HUES64 (cell line): ENCODE measurements around the gene FRMPD4.

Experiments
- H3K27ac ChIP-seq: 2 replicates; pipeline ENCODE4 v1.7.0; 2013; ENCODE audit warnings: low read depth, low read length, inconsistent platforms
- H3K27me3 ChIP-seq: 2 replicates; pipeline ENCODE4 v1.6.1; 2013; ENCODE audit warnings: mild to moderate bottlenecking, low read length; ENCODE audit not compliant: insufficient read depth
- H3K36me3 ChIP-seq: 2 replicates; pipeline ENCODE4 v1.6.1; 2013; ENCODE audit warnings: mild to moderate bottlenecking, low read length; ENCODE audit not compliant: insufficient read depth
- H3K4me1 ChIP-seq: 2 replicates; pipeline ENCODE4 v1.6.1; 2013; ENCODE audit warnings: mild to moderate bottlenecking, low read length, moderate library complexity; ENCODE audit not compliant: insufficient read depth
- H3K4me3 ChIP-seq: 2 replicates; pipeline ENCODE4 v1.5.1; 2013; ENCODE audit warnings: mild to moderate bottlenecking, low read length, moderate library complexity
- H3K9ac ChIP-seq: 2 replicates; pipeline ENCODE4 v1.6.1; 2013; ENCODE audit warnings: mild to moderate bottlenecking, low read depth, low read length
- H3K9me3 ChIP-seq: 2 replicates; pipeline ENCODE4 v1.6.1; 2013; ENCODE audit warnings: low read depth, low read length; ENCODE audit not compliant: insufficient read depth
- WGBS: fragments of 150-250, 120-280 bp; methylation state at CpG from one replicate; pipeline ENCODE4 v1.1.7; 2013; ENCODE audit warnings: missing lambda C conversion rate; 5-methylcytosine and 5-hydroxymethylcytosine counted together

The FRMPD4 gene

DNA sequence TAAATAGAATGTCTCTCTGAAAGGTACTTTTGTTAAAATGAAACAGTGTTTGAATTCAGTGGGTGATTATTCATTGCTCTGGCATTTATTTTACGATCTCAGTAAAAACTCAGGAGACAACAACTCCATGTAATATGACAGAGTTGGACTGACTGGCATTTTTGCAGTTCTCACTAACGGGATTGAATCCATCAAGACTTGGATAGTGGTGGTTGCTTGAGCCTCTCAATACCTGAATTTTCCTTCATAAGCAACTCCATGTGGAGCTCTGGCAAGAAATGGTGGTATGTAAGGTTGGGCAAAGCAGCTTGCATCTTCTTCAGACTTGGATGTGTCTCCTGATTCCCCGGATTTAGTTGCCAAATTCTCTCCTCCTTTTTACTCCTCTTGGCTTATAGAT lies 72.7 kb downstream of the FRMPD4 start:
- no peak overlapping the region for H3K9ac ChIP-seq
- no peaks in the 10 kb centered on the region for H3K27me3 ChIP-seq
- no peaks in the 10 kb centered on the region for H3K9me3 ChIP-seq
- H3K4me3 ChIP-seq: no peak overlapping the region
- H3K36me3 ChIP-seq: no peaks in the 10 kb centered on the region
- H3K4me1 ChIP-seq: no peaks in the 10 kb centered on the region
- 94% methylated on average over 2 of the region's 3 CpGs for WGBS
- H3K27ac ChIP-seq: no peak overlapping the region

DNA sequence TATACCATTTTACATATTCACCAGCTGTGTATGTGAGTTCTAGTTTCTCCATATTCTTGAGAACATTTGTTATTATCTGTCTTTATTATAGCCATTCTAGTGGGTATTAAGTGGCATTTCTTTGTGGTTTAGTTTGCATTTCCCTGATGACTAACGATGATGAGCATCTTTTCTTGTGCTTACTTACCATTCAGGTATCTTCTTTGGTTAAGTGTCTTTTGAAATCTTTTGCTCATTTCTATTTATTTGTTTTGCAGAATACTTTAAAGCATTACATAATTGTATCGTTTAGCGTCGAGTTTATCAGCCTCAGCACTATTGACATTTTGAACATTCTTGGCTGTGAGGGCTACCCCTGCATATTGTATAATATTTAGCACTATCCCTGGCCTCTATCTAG lies 85.4 kb downstream of the FRMPD4 start:
- WGBS: 100% methylated on average over 3 of the region's 4 CpGs
- H3K27me3 ChIP-seq: no peaks in the 10 kb centered on the region

DNA sequence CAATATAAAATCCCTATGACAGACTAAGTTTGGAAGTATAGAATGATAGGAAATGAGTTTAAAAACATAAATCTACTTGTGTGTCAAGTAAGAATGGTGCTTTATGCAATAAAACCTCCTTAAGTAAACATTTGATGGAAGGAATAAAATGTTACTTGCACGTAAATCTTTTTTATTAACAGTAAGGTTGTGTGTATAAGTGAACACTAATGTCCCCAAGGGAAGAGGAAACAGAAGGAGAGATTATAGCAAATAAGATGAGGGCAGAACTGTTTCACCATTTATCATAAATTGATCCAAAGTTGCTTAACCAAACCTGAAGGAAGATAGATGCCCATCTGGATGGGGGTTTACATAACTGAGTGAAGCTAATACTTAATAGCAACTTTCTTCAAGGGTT lies 86.8 kb downstream of the FRMPD4 start:
- H3K36me3 ChIP-seq: no peaks in the 10 kb centered on the region
- H3K27ac ChIP-seq: no peak overlapping the region
- H3K4me1 ChIP-seq: no peaks in the 10 kb centered on the region
- WGBS: no CpG with 5 or more reads among the region's 1 CpG
- H3K9me3 ChIP-seq: no peaks in the 10 kb centered on the region
- H3K9ac ChIP-seq: no peak overlapping the region
- H3K4me3 ChIP-seq: no peak overlapping the region
- H3K27me3 ChIP-seq: no peaks in the 10 kb centered on the region

More for the DNA sequence above, 85.4 kb downstream of the FRMPD4 start:
- no peak overlapping the region for H3K9ac ChIP-seq
- H3K9me3 ChIP-seq: no peaks in the 10 kb centered on the region
- no peaks in the 10 kb centered on the region for H3K4me1 ChIP-seq
- no peaks in the 10 kb centered on the region for H3K36me3 ChIP-seq
- H3K4me3 ChIP-seq: no peak overlapping the region
- no peak overlapping the region for H3K27ac ChIP-seq

DNA sequence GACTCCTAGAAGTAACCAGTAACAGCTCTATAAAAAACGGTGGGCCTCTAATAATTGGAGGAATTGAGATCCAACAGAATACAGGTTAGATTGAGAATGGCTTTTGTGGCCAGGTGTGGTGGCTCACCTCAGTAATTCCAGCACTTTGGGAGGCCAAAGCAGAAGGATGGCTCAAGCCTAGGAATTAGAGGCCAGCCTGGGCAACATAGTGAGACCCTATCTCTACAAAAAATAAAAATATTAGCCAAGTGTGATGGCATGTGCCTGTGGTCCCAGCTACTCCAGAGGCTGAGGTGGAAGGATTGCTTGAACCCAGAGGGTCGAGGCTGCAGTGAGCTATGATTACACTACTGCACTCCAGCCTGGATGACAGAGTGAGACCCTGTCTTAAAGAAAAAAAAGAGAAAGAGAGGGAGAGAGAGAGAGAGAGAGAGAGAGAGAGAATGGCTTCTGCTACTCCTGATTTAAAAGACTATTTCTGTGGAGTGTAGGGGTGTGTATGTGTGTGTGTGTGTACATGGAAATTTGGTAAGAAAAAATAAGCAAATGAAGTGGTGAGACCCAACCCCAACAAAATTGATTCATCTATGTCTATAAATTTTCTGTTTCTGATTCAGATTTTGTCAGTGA lies 89.3 kb downstream of the FRMPD4 start:
- Histone ChIP-seq H3K27me3 (no peaks in the 10 kb centered on the region), H3K27ac (no peak overlapping the region), H3K4me3 (no peak overlapping the region), H3K9me3 (no peaks in the 10 kb centered on the region), H3K9ac (no peak overlapping the region), H3K36me3 (no peaks in the 10 kb centered on the region), H3K4me1 (no peaks in the 10 kb centered on the region)
- WGBS: 86% methylated on average over 2 of the region's 2 CpGs

DNA sequence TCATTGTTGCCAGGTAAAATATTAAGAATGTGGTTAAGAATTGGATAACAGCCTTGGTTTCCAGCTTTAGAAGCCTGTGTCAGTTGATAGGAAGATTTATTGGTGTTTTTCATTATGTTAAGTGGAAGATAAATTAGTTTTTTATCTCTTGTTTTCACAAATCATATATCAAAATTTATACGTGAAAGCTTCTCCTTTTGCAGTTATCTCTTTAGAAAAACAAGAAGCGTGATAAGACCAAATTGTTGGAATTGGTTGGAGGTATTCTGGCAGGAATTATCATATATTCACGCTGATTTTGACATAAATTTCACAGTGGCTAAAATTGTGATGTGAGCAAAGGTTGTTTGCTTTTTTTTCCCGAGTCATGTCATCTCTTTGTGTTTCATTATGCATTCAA lies 90.6 kb downstream of the FRMPD4 start:
- no peak overlapping the region for H3K27ac ChIP-seq
- H3K27me3 ChIP-seq: no peaks in the 10 kb centered on the region
- H3K4me3 ChIP-seq: no peak overlapping the region
- H3K9ac ChIP-seq: no peak overlapping the region
- H3K4me1 ChIP-seq: no peaks in the 10 kb centered on the region
- H3K9me3 ChIP-seq: no peaks in the 10 kb centered on the region
- no peaks in the 10 kb centered on the region for H3K36me3 ChIP-seq
- 93% methylated on average over 4 of the region's 4 CpGs for WGBS

DNA sequence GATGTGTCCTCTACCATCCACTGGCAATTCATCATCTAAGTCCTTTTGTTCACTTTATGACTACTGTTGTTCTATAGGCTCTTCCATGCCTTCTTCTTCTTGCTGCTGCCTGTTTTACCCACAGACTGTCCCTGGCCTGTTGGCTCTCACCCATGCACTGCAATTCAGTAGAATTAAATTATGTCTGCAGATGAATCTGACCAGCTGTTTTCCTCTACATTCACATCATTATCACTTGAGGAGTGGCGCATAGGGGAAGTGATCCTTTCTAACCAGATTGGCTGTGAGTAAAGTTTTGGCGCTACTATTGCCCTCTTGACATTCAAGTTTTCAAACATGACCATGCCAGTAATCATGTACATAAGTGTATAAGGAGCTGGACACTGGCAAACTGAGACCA lies 91.7 kb downstream of the FRMPD4 start:
- no peaks in the 10 kb centered on the region for H3K9me3 ChIP-seq
- no peaks in the 10 kb centered on the region for H3K4me1 ChIP-seq
- WGBS: 80% methylated on average over 1 of the region's 2 CpGs
- H3K4me3 ChIP-seq: no peak overlapping the region
- H3K27ac ChIP-seq: no peak overlapping the region
- H3K27me3 ChIP-seq: no peaks in the 10 kb centered on the region
- no peaks in the 10 kb centered on the region for H3K36me3 ChIP-seq
- no peak overlapping the region for H3K9ac ChIP-seq

DNA sequence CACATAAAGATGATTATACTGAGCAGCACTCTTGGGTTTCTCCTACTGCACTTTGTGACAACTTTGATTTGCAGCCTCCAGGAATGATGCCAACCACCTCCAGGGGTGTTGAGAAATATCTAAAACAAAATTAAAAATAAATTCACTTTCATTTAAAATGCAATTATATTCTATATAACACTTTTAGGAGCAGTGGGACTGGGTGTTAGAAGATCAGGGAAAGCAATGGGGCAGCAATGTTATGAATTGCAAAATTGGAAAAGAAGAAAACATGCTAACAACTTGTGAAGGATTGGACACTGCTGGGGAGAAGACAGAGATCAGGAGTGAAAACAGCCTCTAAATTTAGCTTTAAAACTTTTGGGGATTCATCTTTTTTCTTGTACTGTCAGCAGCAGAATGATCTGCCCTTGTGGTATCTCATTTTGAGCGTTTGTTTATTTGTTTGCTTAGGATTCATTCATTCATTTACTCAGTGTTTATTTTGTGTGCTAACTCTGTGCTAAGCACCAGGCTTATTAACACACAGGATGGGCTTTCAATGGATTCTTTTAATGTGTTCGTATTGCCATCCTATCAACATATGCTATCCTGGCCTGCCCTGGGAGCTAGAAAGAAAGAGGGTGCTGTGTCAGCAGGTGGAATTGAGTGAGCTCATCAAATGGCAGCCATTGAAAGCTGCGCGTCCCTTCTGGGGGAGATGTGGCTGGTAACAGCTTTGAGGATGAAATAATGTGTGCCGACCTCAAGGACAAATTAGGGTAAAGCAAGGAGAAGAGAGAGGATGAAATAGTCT lies 96.5 kb downstream of the FRMPD4 start:
- no peak overlapping the region for H3K4me3 ChIP-seq
- H3K27ac ChIP-seq: no peak overlapping the region
- no peaks in the 10 kb centered on the region for H3K27me3 ChIP-seq
- H3K36me3 ChIP-seq: no peaks in the 10 kb centered on the region
- H3K9ac ChIP-seq: no peak overlapping the region
- 89% methylated on average over 4 of the region's 5 CpGs for WGBS
- no peaks in the 10 kb centered on the region for H3K4me1 ChIP-seq
- no peaks in the 10 kb centered on the region for H3K9me3 ChIP-seq

DNA sequence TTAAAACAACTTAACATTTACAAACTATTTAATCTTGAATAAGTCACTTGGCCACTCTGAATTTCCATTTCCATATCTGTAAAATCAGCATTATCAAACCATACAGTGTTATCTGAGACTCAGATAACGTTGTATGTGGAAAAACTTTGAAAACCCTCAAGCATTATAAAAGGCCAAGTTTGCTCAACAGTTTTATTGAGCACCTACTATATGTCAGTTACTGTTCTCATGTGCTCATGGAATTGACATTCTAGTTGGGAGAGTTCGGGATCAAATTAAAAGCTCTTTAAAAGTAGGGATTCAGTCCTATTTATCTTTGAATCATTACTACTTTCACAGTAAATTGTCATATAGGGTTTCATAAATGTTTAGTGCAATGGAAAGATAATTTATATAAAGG lies 97.9 kb downstream of the FRMPD4 start:
- 100% methylated on average over 1 of the region's 2 CpGs for WGBS
- no peak overlapping the region for H3K9ac ChIP-seq

DNA sequence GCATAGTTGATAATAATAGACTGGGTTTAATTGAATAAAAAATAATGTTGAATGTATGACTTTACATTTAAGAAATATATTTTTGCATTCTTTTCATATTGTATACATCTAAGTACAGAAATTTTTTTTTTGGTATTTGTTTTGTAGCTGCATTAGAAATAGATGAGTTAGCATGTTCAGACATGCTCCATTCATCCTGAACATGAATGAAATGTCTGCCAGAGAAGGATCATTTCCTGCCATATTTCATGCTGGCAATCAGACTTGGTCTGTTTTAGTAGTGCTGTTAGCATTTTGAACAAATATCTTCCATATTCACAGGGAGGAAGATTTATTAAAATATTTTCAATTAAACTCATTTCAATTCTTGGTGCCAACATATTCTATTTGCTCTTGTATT lies 98.9 kb downstream of the FRMPD4 start:
- no peak overlapping the region for H3K27ac ChIP-seq
- no peaks in the 10 kb centered on the region for H3K36me3 ChIP-seq
- H3K9me3 ChIP-seq: no peaks in the 10 kb centered on the region
- no peaks in the 10 kb centered on the region for H3K4me1 ChIP-seq
- H3K9ac ChIP-seq: no peak overlapping the region
- H3K4me3 ChIP-seq: no peak overlapping the region
- no peaks in the 10 kb centered on the region for H3K27me3 ChIP-seq

More for the DNA sequence above, 97.9 kb downstream of the FRMPD4 start:
- Histone ChIP-seq H3K4me3 (no peak overlapping the region), H3K36me3 (no peaks in the 10 kb centered on the region), H3K4me1 (no peaks in the 10 kb centered on the region), H3K27ac (no peak overlapping the region), H3K27me3 (no peaks in the 10 kb centered on the region), H3K9me3 (no peaks in the 10 kb centered on the region)

DNA sequence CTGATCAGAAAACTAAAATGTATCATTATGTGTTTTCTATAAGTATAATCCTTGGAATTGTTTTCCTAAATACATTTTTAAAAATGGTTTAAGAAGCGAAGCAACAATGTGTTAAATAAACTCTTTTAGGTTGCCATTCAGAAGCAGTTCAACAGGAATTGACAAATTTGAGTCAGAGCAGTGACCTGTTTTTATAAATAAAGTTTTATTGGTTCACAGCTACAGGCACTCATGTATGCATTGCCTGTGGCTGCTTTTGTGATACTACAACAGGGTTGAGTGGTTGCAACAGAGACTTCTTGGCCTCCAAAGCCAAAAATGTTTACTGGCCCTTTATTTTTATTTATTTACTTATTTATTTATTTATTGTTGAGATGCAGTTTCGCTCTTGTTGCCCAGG lies 99.5 kb downstream of the FRMPD4 start:
- no peak overlapping the region for H3K27ac ChIP-seq
- H3K4me1 ChIP-seq: no peaks in the 10 kb centered on the region
- WGBS: 100% methylated on average over 2 of the region's 2 CpGs
- H3K4me3 ChIP-seq: no peak overlapping the region
- no peaks in the 10 kb centered on the region for H3K9me3 ChIP-seq
- H3K9ac ChIP-seq: no peak overlapping the region
- H3K27me3 ChIP-seq: no peaks in the 10 kb centered on the region
- no peaks in the 10 kb centered on the region for H3K36me3 ChIP-seq

DNA sequence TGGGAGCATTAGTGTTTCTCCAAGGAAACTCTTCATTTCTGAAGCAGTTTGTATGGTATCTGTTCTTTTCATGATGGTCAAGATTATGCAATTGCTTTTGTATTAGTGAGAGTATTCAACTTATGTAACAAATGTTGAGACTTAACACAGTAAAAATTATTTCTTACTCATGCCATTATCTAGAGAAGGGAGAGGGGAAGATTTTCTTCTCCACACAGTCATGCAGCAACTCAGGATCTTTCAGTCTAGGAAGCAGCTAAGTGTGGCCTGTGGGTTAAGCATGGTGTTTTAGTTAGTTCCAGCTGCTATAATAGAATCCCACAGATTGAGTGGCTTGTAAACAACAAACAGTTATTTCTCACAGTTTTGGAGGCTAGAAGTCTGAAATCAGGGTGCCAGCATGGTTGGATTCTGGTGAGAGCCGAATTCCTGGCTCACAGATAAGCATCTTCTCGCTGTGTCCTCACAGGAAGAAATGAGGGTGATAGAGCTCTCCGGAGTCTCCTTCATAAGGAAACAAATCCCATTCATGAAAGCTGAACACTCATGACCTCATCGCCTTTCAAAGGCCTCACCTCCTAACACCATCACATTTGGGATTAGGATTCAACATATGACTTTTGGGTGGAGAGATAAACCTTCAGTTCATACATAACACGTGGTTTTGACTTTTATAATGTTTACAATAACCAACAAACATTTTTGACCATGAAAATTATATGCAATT lies 101.2 kb downstream of the FRMPD4 start:
- Histone ChIP-seq H3K4me1 (no peaks in the 10 kb centered on the region), H3K4me3 (no peak overlapping the region), H3K9ac (no peak overlapping the region), H3K27me3 (no peaks in the 10 kb centered on the region), H3K27ac (no peak overlapping the region), H3K36me3 (no peaks in the 10 kb centered on the region), H3K9me3 (no peaks in the 10 kb centered on the region)
- 95% methylated on average over 3 of the region's 5 CpGs for WGBS
